K562 (cell line): ENCODE data around the gene NXF1. TPM values are rescaled to one million over a fixed set of nuclear protein-coding genes. Genes with fewer than 3 reads are reported as not detected.

Source experiments
- ARID3B ChIP-seq: fragments of 250-450 bp; sonication (Bioruptor Pico); IDR thresholded peaks from 2 replicates; pipeline ENCODE4 v1.4.0; 2020; ENCODE audit warnings: borderline replicate concordance
- MGA ChIP-seq: fragments of 450-650 bp; IDR thresholded peaks from 2 replicates; pipeline ENCODE4 v1.6.1; 2016; ENCODE audit warnings: mild to moderate bottlenecking, moderate library complexity
- RFX5 ChIP-seq: IDR thresholded peaks from 2 replicates; pipeline ENCODE4 v1.6.1; 2011; ENCODE audit warnings: low read depth, mild to moderate bottlenecking, improper control_type of control experiment, low read length
- ZNF407 ChIP-seq: fragments of 450-650 bp; IDR thresholded peaks from 2 replicates; pipeline ENCODE4 v1.6.1; 2016; ENCODE audit warnings: low read depth
- polyA plus RNA-seq, 8 experiments: library from polyadenylated mRNA; depleted of rRNA in 4 of 8; stranded (reverse) in 5 of 8; unstranded in 3 of 8; fragments of >200 nt; fragmentation: Nextera tagmentation in 2 of 8; fragmentation: Illumina TruSeq in 1 of 8; extraction: Ambion mirVana in 2 of 8; extraction: Trizol in 1 of 8; gene quantifications; 2 replicates each; pipeline versions ENCODE4 v1.2.1 to v1.2.3, GENCODE V29; 2011 to 2014; ENCODE audit warnings: inconsistent platforms in 1 of 8, missing spikeins in 1 of 8
- total RNA-seq, 7 experiments: library from RNA; depleted of rRNA in 6 of 7; stranded (reverse); fragments of >200 nt in 6 of 7; fragmentation: Illumina TruSeq in 2 of 7; extraction: Trizol in 2 of 7; gene quantifications; 2 replicates each; pipeline versions ENCODE4 v1.2.1 to v1.2.3, GENCODE V29; 2011 to 2021; ENCODE audit warnings: low replicate concordance in 1 of 7

The NXF1 gene
- total and polyA plus RNA-seq, 9 of the 15 experiments (the other 6 are each of a cell fraction or from before 2014, with no cell fraction given): 18.1 to 98.3 (median 35.8) TPM

- TF ChIP-seq MGA (no peak; the same call in none of the 2 replicates), ZNF407 (no peak), RFX5 (peak; percentile 72; the same call in 1 of the 2 replicates), ARID3B (CRISPR knock-in tag) (0 out of 2 replicates have a peak, but pooled peaks have one; percentile 89)
Measured at GRCh38 chr11:62841361-62842170, 36.3 kb upstream of the NXF1 start (continued).
